NCI-H187 treated with DMSO at 0.1 percent for 48 hours (cell line): ENCODE measurements around the gene DEFB131B.
"Not testable (repeated sequence)": the region's sequence is repeated elsewhere in the genome, so short reads cannot be mapped to it uniquely, and the experiment has no call there.

Source experiments
- DNase-seq: peaks from one replicate; lab custom pipeline; 2025; lab: John Stamatoyannopoulos, UW

The DEFB131B gene, protein sequence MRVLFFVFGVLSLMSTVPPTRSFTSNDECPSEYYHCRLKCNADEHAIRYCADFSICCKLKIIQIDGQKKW

DNA sequence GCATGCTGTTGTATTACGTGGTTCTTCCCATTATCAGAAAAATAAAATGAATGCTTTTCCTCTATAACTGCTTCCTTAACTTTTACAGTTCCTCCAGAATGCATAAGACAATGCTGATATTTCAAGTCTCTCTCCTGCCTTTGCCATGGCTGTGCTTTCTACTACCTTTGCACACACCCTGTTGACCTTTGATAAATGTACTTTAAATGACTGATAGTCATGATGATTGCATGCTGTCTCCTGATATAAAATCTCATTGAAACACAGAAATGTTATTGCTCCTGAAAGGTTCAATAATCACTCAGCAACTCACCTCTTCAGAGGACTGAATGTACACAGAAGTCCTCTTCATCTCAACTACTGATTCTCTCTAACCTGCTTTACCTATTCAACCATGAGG lies at the start of gene DEFB131B:
DEFB131B (plus strand) TSS at position 395 of the 400 bp plus-strand sequence; CDS start at position 395, 0 bp downstream.
- DNase-seq, result not testable (repeated sequence)

DNA sequence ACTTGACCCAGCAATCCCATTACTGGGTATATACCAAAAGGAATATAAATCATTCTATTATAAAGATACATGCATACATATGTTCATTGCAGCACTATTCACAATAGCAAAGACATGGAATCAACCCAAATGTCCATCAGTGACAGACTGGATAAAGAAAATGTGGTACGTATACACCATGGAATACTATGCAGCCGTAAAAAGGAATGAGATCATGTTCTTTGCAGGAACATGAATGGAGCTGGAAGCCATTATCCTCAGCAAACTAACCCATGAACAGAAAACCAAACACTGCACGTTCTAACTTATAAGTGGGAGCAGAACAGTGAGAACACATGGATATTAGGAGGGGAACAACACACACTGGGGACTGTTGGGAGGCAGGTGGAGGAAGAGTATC lies 49.0 kb upstream of the DEFB131B start:
- not testable (repeated sequence) for DNase-seq

DNA sequence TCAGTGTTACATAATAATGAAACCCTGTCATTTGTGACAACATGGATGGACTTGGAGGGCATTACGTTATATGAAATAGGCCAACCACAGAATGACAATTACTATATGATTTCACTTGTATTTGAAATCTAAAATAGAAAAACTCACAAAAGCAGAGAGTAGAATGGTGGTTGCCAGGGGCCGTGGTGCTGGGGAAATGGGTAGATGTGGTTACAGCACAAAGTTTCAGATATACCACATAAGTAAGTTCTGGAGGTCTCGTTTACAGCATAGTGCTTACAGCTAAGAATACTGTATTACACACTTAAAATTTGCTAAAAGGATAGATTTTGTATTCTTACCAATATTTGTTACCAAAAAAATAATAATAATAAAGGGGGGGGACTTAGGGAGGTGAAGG lies 48.6 kb upstream of the DEFB131B start:
- DNase-seq, result not testable (repeated sequence)

DNA sequence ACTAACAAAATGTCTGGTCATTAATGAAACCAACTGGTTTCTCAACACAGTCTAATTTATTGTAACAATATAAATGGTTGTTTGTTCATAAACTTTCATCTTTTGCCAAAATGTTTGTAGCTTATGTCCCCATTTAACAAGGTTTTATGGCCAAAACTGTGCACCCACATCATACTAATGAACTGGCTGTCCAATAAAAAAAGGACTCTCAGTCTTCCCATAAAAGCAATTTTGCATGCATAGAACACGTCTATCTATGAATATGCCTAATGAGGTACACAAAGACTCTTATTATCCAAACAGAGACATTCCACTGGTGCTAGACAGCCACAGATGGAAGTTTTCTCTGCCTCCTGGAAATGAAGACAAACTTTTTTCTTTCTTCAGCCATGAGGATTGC lies 45.4 kb upstream of the DEFB131B start, which contains the start of gene DEFB108B:
DEFB108B (plus strand) TSS at position 390 of the 400 bp plus-strand sequence; CDS start at position 390, 0 bp downstream.
- DNase-seq, result not testable (repeated sequence)

DNA sequence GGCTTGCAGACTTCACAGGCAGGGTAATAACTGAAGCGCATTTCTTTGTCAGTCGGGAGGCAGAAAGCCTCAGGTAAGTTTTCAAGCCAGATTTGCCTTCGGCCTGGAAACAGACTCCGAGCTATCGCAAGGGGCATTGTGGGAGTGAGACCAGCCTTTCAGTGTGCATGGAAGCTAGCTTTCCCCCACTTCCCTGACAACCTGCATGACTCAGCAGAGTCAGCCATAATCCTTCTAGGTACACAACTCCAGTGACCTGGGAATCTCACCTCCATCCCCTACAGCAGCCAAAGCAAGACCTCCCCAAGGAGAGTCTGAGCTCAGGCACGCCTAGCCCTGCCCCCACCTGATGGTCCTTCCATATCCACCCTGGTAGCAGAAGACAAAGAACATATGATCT lies 35.5 kb upstream of the DEFB131B start:
- DNase-seq, result not testable (repeated sequence)

DNA sequence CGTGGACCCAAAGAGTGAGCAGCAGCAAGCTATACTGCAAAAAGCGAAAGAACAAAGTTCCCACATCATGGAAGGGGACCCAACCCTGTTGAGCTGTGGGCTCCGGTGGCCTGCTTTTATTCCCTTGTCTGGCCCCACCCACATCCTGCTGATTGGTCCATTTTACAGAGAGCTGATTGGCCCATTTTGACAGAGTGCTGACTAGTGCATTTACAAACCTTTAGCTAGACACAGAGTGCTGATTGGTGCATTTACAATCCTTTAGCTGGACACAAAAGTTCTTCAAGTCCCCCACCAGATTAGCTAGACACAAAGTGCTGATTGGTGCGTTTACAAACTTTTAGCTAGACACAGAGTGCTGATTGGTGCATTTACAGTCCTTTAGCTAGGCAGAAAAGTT lies 34.9 kb upstream of the DEFB131B start:
- DNase-seq, result not testable (repeated sequence)

DNA sequence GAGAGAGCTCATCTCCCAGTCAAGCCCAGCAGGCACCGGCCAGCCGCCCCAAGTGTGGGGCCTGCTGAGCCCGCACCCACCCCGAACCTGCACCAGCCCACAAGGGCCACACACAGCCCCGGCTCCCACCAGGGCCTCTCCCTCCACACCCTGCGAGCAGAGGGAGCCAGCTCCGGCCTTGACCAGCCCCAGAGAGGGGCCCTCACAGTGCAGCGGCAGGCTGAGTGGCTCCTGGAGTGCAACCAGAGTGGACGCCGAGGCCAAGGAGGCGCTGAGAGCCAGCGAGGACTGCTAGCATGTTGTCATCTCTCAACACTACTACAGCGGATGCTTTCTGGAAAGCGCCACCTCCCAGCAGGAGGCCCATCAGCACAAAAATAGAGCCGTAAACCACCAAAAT lies 34.4 kb upstream of the DEFB131B start:
- no peak for DNase-seq

DNA sequence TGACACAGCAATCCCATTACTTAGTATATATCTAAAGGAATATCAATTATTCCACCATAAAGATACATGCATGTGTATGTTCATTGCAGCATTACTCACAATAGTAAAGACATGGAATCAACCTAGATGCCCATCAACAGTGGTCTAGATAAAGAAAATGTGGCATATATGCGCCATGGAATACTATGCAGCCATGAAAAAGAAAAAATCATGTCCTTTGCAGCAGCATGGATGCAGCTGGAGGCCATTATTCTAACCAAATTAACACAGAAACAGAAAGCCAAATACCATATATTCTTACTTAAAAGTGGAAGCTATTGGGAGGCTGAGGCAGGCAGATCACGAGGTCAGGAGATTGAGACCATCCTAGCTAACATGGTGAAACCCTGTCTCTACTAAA lies 24.4 kb upstream of the DEFB131B start:
- not testable (repeated sequence) for DNase-seq

DNA sequence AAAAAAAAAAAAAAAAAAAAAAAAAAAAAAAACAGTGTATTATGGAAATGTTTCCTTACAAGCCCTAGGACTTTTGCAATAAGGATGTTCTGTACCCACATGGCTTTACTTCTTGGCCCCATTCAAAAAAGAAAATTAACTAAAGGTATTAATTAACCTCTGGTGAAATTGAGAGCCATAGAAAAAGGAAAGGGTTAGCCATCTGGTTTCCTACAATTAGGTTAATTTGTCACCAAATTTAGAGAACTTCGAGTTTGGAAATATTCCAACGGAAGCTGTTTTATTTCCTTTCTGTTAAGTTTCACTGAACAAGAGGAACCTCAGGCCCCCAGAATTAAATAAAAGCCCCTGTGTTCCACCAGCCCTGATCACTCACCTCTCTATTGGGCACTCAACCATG lies 22.4 kb upstream of the DEFB131B start:
- not testable (repeated sequence) for DNase-seq

DNA sequence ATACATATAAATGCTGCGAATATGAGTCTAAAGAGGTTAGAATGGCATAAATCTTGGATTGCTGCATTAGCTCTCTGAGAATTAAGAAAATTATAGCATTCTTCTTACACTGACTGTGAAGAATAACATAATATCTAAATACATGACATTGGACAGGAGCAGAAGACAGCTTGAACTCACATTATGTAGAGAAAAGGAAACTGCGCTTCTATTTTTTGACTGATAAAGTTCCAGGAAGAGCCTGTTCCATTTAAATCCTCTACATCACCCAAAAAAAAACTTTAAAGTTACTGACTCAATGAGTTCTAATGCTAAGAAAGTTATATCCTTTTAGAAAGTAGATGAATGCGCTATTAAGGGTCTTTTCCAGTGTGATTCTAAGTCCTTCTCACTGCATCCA lies 17.4 kb upstream of the DEFB131B start:
- DNase-seq, result not testable (repeated sequence)

DNA sequence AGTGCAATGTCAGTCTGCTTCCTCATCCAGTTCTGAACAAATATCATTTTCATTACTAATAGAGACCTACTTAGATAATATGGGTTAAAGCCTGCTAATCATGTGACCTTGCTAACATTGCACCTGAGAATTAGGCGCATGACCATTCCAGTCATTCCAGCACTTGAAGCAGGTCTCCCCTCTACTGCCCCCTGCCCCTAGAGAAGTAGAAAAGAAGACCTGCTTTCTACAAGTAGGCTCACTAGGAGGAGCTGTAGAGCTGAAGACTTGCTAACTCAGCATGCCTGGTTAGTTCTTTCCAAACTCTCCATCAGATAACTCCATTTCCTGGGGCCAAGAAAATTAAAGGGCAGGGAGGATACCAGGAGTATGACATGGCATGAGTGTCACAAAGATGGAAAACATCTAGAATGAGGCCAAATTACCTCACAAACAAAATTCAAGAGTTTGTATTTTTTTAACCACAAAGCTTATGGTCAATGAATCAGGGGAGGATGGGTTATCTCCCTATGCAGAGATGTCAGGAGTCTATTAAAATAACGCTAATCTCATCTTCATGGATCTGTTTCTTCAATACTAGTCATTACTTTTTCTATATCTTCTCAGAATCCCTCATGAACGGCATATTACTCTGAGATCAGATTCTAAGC lies 14.2 kb upstream of the DEFB131B start:
- DNase-seq, result not testable (repeated sequence)

DNA sequence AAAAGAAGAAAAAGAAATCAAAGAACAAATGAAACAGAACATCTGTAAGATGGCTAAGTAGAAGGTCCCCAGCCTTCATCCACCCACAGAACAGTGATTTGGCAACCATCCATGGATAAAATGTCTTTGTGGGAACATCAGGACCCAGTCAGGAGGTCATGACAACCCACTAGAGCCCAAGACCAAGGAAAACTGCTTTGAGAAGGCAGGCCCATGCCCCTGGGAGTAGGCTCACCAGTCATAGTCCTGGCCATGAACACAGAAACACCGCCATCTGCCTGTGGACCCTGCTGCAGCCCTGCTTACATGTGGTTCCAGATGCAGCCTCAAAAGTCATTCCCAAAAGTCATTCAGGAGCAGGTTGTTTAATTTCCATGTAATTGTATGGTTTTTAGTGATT lies 11.0 kb upstream of the DEFB131B start:
- DNase-seq, result not testable (repeated sequence)

DNA sequence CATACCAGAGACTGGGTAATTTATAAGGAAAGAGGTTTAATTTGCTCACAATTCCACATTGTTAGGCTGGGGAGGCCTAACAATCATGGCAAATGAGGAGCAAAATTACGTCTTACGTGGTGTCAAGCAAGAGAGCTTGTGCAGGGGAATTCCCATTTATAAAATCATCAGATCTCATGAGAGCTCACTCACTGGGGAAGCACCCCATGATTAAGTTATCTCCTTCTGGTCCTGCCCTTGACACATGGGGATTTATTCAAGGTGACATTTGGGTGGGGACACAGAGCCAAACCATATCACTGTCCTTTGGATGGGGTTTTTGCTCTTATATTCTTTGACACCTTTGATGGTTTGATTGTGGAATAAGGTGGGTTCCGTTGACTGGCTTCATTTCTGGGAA lies 8.3 kb upstream of the DEFB131B start:
- not testable (repeated sequence) for DNase-seq

DNA sequence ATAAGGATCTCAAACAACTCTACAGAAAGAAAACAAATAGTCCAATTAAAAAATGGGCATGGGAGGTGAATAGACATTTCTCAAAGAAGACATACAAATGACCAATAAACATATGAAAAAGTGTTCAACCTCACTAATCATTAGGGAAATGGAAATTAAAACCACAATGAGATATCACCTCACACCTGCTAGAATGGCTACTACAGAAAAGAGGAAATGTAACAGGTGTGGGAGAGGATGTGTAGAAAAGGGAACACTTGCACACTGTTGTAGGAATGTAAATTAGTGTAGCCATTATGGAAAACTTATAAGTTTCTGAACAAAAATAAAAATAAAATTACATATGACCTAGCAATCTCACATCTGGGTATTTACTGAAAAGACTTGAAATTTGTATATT lies 7.6 kb upstream of the DEFB131B start:
- DNase-seq, result not testable (repeated sequence)

DNA sequence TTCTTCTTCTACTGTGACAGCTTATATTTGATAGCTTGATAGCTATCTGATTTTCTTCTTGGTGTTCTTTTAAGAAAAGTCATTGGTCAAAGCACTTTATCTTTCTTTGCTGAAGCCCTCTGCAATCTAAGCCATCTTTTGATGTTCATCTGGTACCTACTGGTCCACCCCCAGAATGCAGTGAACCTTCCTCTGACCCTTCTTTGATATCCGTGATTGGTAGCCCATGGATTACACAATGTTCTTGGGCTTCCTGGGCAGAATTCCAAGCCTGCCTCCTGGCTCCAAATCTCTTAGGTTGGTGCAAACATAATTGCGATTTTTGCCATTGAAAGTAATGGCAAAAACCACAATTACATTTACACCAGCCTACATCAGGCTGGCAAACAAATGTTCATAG lies 2.0 kb upstream of the DEFB131B start:
- DNase-seq, result not testable (repeated sequence)

DNA sequence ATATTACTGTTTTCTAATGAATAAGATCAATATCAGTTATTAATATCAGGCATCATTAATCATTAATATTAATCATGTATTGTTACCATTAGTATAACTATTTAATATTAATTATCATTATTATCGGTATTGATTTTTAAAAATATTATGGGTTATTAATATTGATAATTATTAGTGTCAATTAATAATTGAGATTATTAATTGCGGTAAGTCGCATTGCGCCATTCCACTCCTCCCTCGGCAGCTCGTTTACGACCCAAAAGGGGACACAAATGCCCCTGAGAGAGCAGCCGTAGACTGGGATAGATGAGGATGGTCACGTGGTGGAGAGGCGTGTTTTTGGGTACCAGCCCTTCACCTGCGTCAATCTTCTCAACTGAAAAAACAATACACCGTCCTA lies 7.6 kb downstream of the DEFB131B start:
- not testable (repeated sequence) for DNase-seq

DNA sequence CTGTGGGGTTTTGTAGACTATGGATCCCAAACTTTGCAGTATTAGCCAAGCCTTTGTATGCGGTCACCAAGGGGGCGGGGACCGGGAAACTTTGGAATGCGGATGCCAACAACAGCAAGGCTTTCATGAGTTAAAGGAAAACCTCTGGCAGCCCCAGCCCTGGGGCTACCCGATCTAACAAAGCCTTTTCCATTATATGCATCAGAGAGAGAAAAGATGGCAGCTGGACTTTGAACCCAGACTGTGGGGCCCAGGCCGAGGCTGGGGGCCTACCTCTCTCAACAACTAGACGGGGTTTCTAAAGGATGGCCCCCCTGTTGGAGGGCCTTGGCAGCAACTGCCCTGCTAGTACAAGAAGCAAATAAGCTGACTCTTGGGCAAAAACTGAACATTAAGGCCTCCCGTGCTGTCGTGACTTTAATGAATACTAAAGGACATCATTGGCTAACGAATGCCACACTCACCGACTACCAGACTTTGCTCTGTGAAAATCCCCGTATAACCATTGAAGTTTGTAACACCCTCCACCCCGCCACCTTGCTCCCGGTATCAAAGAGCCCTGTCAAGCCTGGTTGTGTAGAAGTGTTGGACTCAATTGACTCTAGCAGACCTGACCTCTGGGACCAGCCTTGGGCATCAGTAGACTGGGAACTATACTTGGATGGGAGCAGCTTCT lies 10.2 kb downstream of the DEFB131B start:
- DNase-seq, result not testable (repeated sequence)

DNA sequence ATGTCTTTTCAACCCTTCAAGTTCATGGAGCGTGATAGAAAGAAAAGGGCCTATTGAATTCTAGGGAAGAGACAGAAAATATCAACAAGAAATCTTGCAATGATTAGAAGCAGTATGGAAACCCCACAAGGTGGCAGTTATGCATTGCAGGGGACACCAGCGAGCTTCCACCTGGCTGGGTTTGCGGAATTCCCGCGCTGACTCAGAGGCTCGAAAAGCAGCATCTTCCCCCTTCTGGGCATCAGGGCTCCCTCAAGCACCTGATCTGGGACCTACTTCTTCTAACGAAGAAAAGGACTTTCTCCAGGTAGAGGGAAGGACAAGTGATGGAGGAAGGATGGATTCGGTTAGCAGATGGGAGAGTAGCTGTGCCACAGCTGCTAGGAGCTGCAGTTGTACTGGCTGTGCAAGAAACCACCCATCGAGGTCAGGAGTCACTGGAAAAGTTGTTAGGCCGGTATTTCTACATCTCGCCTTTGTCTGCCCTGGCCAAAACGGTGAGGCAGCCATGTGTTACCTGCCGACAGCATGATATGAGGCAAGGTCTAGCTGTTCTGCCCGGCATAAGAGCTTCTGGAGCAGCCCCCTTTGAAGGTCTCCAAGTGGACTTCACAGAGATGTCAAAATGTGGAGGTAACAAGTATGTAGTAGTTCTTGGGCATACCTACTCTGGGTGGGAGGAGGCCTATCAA lies 11.1 kb downstream of the DEFB131B start:
- DNase-seq, result not testable (repeated sequence)

DNA sequence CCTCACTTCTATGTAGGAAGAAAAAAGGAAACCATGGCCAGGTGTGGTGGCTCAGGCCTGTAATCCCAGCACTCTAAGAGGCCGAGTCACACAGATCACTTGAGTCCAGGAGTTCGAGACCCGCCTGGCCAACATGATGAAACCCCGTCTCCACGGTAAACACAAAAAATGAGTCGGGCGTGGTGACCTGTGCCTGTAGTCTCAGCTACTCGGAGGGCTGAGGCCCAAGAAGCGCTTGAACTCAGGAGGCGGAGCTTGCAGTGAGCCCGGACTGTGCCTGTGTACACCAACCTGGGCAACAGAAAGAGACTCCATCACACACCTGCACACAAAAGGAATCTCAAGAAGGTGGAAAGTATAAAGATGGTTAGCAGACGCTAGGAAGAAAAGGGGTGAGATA lies 17.7 kb downstream of the DEFB131B start:
- no peak for DNase-seq

DNA sequence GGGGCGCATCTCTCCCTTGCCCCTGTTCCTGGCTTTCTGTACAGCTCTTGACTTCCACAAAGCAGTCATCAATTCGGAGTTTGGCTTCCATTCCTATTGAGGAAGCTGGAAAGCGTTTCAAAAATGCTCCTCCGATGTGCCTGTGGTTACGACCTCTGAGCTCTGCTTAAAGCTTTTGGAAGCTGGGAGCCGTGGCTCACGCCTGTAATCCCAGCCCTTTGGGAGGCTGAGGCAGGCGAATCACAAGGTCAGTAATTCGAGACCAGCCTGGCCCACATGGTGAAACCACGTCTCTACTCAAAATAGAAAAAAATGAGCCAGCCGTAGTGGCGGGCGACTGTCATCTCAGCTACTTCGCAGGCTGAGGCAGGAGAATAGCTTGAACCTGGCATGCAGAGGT lies 22.9 kb downstream of the DEFB131B start:
- DNase-seq, result not testable (repeated sequence)

DNA sequence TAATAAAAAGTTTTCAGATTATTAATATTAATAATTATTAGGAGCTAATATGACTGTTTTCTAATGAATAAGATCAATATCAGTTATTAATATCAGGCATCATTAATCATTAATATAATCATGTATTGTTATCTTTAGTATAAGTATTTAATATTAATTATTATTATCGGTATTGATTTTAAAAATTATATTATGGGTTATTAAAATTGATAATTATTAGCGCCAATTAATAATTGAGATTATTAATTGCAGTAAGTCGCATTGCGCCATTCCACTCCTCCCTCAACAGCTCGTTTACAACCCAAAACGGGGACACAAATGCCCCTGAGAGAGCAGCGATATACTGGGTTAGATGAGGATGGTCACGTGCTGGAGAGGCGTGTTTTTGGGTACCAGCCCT lies 30.0 kb downstream of the DEFB131B start:
- DNase-seq, result no peak

DNA sequence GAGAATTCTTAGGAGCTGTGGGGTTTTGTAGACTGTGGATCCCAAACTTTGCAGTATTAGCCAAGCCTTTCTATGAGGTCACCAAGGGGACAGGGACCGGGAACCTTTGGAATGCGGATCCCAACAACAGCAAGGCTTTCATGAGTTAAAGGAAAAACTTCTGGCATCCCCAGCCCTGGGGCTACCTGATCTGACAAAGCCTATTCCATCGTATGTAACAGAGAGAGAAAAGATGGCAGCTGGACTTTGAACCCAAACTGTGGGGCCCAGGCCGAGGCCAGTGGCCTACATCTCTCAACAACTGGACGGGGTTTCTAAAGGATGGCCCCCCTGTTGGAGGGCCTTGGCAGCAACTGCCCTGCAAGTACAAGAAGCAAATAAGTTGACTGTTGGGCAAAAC lies 32.5 kb downstream of the DEFB131B start:
- DNase-seq, result not testable (repeated sequence)
